Measurements from ENCODE around the gene HIVEP3.

The HIVEP3 gene

DNA sequence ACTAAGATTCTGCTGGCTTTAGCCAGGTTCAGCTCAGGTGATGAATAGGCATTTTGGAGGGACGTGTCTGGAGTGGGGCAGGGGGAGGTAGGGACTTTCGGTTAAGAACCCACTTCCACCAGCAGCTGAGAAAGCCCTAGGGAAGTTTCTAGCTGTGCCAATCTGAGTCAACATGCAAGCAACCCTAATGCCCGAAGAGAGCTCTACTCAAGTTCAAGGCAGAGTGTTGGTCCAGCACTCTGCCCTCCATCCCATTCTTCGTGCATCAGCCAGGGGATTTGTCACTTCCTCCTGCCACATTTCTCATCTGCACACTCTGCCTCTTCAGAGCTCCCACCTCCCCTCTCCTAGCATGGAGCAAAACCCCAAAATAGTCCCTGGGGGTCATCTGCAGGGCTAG is 208.8 kb downstream of the HIVEP3 start (continued):
- TF ChIP-seq, protein P1, sequence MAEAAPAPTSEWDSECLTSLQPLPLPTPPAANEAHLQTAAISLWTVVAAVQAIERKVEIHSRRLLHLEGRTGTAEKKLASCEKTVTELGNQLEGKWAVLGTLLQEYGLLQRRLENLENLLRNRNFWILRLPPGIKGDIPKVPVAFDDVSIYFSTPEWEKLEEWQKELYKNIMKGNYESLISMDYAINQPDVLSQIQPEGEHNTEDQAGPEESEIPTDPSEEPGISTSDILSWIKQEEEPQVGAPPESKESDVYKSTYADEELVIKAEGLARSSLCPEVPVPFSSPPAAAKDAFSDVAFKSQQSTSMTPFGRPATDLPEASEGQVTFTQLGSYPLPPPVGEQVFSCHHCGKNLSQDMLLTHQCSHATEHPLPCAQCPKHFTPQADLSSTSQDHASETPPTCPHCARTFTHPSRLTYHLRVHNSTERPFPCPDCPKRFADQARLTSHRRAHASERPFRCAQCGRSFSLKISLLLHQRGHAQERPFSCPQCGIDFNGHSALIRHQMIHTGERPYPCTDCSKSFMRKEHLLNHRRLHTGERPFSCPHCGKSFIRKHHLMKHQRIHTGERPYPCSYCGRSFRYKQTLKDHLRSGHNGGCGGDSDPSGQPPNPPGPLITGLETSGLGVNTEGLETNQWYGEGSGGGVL (tag by site-specific recombination; IDR thresholded peaks at IDR 0.05): no peak

DNA sequence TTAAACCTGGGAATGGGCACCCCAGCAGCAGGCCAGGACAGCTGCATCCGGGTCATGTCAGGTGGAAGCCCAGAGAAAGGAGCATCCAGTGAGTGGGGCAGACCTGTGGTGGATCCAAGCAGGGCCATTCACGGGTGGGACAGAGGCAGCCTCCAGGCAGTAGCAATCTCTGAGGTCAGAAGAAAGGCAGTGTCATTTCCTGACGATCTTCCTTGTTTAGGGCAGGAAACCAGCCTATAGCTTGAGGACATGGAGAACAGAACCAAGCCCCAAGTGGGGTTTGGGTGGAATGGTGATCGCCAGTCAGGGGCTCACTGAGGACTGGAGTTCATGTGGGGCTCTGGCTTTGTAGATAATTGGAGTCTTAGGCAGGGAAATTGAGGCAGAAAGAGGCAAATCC is 209.4 kb downstream of the HIVEP3 start:
- TF ChIP-seq ZNF248 (tag by site-specific recombination; IDR thresholded peaks at IDR 0.05) (no peak), ZEB2 (tag by site-specific recombination; IDR thresholded peaks at IDR 0.05) (no peak), REPIN1 (tag by site-specific recombination; IDR thresholded peaks at IDR 0.05; ENCODE audit: low read depth) (no peak), ZNF768 (tag by site-specific recombination; IDR thresholded peaks at IDR 0.05) (no peak), ZNF76 (tag by site-specific recombination; IDR thresholded peaks at IDR 0.05; ENCODE audit: borderline replicate concordance, low read depth) (no peak)
- TF ChIP-seq, protein P2, sequence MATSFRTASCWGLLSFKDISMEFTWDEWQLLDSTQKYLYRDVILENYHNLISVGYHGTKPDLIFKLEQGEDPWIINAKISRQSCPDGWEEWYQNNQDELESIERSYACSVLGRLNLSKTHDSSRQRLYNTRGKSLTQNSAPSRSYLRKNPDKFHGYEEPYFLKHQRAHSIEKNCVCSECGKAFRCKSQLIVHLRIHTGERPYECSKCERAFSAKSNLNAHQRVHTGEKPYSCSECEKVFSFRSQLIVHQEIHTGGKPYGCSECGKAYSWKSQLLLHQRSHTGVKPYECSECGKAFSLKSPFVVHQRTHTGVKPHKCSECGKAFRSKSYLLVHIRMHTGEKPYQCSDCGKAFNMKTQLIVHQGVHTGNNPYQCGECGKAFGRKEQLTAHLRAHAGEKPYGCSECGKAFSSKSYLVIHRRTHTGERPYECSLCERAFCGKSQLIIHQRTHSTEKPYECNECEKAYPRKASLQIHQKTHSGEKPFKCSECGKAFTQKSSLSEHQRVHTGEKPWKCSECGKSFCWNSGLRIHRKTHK (tag by site-specific recombination; IDR thresholded peaks at IDR 0.05): no peak
- TF ChIP-seq, protein P3, sequence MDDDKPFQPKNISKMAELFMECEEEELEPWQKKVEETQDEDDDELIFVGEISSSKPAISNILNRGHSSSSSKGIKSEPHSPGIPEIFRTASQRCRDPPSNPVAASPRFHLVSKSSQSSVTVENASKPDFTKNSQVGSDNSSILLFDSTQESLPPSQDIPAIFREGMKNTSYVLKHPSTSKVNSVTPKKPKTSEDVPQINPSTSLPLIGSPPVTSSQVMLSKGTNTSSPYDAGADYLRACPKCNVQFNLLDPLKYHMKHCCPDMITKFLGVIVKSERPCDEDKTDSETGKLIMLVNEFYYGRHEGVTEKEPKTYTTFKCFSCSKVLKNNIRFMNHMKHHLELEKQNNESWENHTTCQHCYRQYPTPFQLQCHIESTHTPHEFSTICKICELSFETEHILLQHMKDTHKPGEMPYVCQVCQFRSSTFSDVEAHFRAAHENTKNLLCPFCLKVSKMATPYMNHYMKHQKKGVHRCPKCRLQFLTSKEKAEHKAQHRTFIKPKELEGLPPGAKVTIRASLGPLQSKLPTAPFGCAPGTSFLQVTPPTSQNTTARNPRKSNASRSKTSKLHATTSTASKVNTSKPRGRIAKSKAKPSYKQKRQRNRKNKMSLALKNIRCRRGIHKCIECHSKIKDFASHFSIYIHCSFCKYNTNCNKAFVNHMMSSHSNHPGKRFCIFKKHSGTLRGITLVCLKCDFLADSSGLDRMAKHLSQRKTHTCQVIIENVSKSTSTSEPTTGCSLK (tag by site-specific recombination; IDR thresholded peaks at IDR 0.05): no peak
- Histone ChIP-seq H3K4me1 (ENCODE audit: control insufficient read depth, insufficient read depth, low read length) (no peaks in the 10 kb centered on the region), H3K36me3 (ENCODE audit: control insufficient read depth in 2 of 2, insufficient read depth in 1 of 2, low read length in 2 of 2) (no peaks in the 10 kb centered on the region), H3K9me3 (ENCODE audit: control insufficient read depth, insufficient read depth, low read depth, low read length) (no peaks in the 10 kb centered on the region), H3K27ac (ENCODE audit: extremely low read depth, low read depth, low read length) (no peak overlapping the region), H3K4me3 (ENCODE audit: low read depth, low read length) (no peak overlapping the region)
- ChIA-PET CTCF (interaction anchor here (1.2 kb wide), 1 partner anchor 35 kb away, joined by 3 read pairs; no protein-coding TSS in a partner anchor), POLR2A (interaction anchor here (1.0 kb wide), 1 partner anchor 37 kb away, joined by 3 read pairs; no protein-coding TSS in a partner anchor)

DNA sequence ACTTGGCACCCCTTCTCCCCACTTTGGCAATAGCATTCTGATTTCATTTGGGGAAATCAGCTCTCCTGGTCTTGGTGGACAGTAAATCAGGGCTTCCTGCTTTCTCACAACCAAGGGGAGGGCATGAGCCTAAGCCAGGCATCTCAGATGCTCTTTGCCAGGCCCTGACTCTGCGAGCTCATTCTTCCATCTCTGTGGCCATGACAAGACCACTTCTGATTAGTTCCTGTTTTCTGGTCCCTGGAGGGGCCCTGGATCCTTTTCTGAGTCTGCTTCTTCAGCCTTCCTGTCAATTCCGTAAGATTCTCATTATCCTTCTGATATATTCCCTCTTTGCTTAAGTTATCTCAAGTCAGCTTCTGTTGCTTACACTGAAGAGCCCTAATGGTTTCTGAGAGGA is 210.4 kb downstream of the HIVEP3 start:
- TF ChIP-seq ZNF555 (tag by site-specific recombination; conservative IDR thresholded peaks at IDR 0.05) (no peak), ZNF658 (tag by site-specific recombination; IDR thresholded peaks at IDR 0.05) (no peak), KLF16 (tag by site-specific recombination; IDR thresholded peaks at IDR 0.05) (no peak), GLI4 (tag by site-specific recombination; IDR thresholded peaks at IDR 0.05) (no peak), GLI2 (tag by site-specific recombination; IDR thresholded peaks at IDR 0.05; ENCODE audit: borderline replicate concordance, low read depth) (no peak)
- TF ChIP-seq, protein P4, sequence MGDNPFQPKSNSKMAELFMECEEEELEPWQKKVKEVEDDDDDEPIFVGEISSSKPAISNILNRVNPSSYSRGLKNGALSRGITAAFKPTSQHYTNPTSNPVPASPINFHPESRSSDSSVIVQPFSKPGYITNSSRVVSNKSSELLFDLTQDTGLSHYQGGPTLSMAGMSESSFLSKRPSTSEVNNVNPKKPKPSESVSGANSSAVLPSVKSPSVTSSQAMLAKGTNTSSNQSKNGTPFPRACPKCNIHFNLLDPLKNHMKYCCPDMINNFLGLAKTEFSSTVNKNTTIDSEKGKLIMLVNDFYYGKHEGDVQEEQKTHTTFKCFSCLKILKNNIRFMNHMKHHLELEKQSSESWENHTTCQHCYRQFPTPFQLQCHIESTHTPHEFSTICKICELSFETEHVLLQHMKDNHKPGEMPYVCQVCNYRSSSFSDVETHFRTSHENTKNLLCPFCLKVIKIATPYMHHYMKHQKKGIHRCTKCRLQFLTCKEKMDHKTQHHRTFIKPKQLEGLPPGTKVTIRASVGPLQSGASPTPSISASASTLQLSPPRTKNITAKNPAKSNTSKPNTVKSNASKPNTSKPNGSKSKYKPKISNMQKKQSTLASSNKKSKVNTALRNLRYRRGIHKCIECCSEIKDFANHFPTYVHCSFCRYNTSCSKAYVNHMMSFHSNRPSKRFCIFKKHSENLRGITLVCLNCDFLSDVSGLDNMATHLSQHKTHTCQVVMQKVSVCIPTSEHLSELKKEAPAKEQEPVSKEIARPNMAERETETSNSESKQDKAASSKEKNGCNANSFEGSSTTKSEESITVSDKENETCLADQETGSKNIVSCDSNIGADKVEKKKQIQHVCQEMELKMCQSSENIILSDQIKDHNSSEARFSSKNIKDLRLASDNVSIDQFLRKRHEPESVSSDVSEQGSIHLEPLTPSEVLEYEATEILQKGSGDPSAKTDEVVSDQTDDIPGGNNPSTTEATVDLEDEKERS (tag by site-specific recombination; IDR thresholded peaks at IDR 0.05): no peak
- TF ChIP-seq, protein P5, sequence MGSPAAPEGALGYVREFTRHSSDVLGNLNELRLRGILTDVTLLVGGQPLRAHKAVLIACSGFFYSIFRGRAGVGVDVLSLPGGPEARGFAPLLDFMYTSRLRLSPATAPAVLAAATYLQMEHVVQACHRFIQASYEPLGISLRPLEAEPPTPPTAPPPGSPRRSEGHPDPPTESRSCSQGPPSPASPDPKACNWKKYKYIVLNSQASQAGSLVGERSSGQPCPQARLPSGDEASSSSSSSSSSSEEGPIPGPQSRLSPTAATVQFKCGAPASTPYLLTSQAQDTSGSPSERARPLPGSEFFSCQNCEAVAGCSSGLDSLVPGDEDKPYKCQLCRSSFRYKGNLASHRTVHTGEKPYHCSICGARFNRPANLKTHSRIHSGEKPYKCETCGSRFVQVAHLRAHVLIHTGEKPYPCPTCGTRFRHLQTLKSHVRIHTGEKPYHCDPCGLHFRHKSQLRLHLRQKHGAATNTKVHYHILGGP (tag by site-specific recombination; IDR thresholded peaks at IDR 0.05): no peak

More for the DNA sequence above, 210.4 kb downstream of the HIVEP3 start:
- Histone ChIP-seq H3K4me1 (ENCODE audit: control insufficient read depth, insufficient read depth, low read length) (no peaks in the 10 kb centered on the region), H3K9me3 (ENCODE audit: control insufficient read depth, insufficient read depth, low read depth, low read length) (no peaks in the 10 kb centered on the region), H3K4me3 (ENCODE audit: low read depth, low read length) (no peak overlapping the region), H3K36me3 (ENCODE audit: control insufficient read depth in 2 of 2, insufficient read depth in 1 of 2, low read length in 2 of 2) (no peaks in the 10 kb centered on the region), H3K27ac (ENCODE audit: extremely low read depth, low read depth, low read length) (no peak overlapping the region)
- CTCF ChIA-PET: no interaction called here
- POLR2A ChIA-PET: no interaction called here

Data from HEK293 (cell line).